Caki2 (cell line): ENCODE results near the gene MYADM. TPM values are rescaled to one million over a fixed set of nuclear protein-coding genes. Genes with fewer than 3 reads are reported as not detected.
"Not testable (repeated sequence)": the region's sequence is repeated elsewhere in the genome, so short reads cannot be mapped to it uniquely, and the experiment has no call there.

Source experiments
- DNase-seq: peaks from one replicate; pipeline ENCODE4 v3.0.0-alpha.2; 2015; ENCODE audit warnings: low read depth
- in situ Hi-C: cut with HindIII; loops from 2 replicates; pipeline ENCODE4 v1.10.0; 2016; ENCODE audit warnings: low sequenced_read_pairs, low pct_unique_long_range_greater_than_20kb, mixed read lengths
- total RNA-seq: library from RNA; depleted of rRNA; stranded (reverse); fragments of >200 nt; shearing (Covaris generic); gene quantifications from 2 replicates; pipeline ENCODE4 v1.2.3, GENCODE V29; 2014; ENCODE audit warnings: low replicate concordance

Gene MYADM
- total RNA-seq, 1 experiment from 2014 or later, result 17.3 TPM

GRCh38 chr19:53865918-53866864, 1.5 kb upstream of the MYADM start:
- DNase-seq, result peak; percentile 93
- in situ Hi-C loops, result no loop called here

- no peak for DNase-seq
- in situ Hi-C loops, result no loop called here
Measured at GRCh38 chr19:53866865-53867224, 838 bp upstream of the MYADM start.

GRCh38 chr19:53868091-53868891, 608 bp downstream of the MYADM start:
- in situ Hi-C loops, result no loop called here
- DNase-seq, result peak; percentile 69

DNA sequence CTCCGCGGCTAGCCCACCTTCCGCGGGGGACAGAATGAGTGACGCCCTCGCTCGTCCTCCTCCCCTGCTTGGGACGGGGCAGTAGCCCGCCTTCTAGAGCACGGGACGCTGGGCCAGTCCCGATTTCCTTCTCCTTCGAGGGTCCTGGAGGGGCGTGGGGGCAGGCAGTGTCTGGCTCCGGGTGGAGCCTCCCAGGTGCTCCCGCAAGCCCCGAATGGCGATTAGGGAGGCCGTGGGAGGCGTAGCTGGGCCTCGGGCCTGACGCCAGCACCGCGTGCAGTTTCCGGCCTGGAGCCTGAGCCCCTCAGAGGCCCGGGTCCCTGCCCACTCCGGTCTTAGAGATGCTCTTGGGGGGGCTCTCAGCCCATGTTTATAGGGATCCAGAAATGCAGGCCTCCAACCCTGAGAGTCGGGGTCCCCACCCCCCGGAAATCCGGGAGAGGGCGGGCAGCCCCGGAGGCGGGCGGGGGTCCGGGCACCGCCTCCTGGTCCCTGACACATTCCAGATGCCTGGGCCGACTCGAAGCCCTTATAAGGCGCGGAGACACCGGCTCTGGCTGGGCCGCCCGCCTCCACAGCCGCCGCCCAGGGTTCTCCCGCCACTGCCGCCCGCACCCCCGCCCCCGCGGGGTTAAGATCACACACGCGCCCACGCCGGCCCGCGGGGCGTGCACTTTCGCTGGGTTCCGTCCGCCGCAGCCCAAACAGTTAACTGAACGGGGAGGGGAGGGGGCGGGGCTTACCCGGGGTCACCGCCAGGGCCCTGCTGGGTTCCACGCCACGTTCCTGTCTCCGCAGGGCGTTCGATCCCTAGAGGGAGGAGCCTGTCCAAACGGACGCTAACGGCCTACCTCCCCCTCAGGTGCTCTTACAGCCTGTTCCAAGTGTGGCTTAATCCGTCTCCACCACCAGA, 1.5 kb downstream of the MYADM start:
- in situ Hi-C loops, result no loop called here
- DNase-seq, result peak; percentile 98

DNA sequence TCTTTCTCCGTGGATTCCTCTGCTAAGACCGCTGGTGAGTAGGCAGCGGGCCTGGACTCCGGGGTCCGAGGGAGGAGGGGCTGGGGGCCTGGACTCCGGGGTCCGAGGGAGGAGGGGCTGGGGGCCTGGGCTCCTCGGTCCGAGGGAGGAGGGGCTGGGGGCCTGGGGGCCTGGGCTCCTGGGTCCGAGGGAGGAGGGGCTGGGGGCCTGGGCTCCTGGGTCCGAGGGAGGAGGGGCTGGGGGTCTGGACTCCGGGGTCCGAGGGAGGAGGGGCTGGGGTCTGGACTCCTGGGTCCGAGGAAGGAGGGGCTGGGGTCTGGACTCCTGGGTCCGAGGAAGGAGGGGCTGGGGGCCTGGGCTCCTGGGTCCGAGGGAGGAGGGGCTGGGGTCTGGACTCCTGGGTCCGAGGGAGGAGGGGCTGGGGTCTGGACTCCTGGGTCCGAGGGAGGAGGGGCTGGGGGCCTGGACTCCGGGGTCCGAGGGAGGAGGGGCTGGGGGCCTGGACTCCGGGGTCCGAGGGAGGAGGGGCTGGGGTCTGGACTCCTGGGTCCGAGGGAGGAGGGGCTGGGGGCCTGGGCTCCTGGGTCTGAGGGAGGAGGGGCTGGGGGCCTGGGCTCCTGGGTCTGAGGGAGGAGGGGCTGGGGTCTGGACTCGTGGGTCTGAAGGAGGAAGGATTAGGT, 2.3 kb downstream of the MYADM start:
- in situ Hi-C loops, DNase-seq: not testable (repeated sequence)

GRCh38 chr19:53870485-53870844, 2.8 kb downstream of the MYADM start:
- DNase-seq, result no peak

DNA sequence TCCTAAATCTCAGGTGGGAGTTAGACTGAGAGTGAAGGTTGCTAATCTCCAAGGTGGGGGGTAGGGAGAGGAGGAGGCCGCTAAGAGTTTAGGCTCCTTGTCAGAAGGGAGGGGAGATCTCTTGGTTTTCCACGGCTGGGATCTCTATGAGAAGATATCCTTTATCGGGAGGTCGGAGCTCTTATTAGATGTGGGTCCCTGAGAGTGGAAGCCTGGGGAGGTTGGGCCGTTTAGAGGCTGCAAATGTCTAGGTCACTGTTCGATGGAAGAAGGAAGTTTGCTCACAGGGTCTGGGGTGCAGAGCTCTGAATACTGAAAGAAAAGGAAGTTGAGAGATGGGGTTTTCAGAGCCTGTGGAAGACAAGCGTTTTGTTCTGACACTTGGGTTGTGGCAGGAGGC, 3.8 kb downstream of the MYADM start:
- DNase-seq, result no peak
- in situ Hi-C loops, result no loop called here

More at GRCh38 chr19:53870485-53870844, 2.8 kb downstream of the MYADM start:
- in situ Hi-C loops, result no loop called here

GRCh38 chr19:53872762-53873161, 5.1 kb downstream of the MYADM start:
- in situ Hi-C loops, result no loop called here
- DNase-seq, result no peak

DNA sequence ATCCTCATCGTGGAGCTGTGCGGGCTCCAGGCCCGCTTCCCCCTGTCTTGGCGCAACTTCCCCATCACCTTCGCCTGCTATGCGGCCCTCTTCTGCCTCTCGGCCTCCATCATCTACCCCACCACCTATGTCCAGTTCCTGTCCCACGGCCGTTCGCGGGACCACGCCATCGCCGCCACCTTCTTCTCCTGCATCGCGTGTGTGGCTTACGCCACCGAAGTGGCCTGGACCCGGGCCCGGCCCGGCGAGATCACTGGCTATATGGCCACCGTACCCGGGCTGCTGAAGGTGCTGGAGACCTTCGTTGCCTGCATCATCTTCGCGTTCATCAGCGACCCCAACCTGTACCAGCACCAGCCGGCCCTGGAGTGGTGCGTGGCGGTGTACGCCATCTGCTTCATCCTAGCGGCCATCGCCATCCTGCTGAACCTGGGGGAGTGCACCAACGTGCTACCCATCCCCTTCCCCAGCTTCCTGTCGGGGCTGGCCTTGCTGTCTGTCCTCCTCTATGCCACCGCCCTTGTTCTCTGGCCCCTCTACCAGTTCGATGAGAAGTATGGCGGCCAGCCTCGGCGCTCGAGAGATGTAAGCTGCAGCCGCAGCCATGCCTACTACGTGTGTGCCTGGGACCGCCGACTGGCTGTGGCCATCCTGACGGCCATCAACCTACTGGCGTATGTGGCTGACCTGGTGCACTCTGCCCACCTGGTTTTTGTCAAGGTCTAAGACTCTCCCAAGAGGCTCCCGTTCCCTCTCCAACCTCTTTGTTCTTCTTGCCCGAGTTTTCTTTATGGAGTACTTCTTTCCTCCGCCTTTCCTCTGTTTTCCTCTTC, 6.3 kb downstream of the MYADM start:
- in situ Hi-C loops, result no loop called here
- no peak for DNase-seq

GRCh38 chr19:53874606-53874990, 6.9 kb downstream of the MYADM start:
- DNase-seq, result no peak
- in situ Hi-C loops, result no loop called here

- no peak for DNase-seq
- in situ Hi-C loops, result no loop called here
Measured at GRCh38 chr19:53875602-53876325, 8.1 kb downstream of the MYADM start.

GRCh38 chr19:53876651-53877224, 9.1 kb downstream of the MYADM start:
- DNase-seq, result no peak
- in situ Hi-C loops, result no loop called here

GRCh38 chr19:53877361-53877766, 9.7 kb downstream of the MYADM start:
- DNase-seq, result peak; percentile 52
- in situ Hi-C loops, result no loop called here

DNA sequence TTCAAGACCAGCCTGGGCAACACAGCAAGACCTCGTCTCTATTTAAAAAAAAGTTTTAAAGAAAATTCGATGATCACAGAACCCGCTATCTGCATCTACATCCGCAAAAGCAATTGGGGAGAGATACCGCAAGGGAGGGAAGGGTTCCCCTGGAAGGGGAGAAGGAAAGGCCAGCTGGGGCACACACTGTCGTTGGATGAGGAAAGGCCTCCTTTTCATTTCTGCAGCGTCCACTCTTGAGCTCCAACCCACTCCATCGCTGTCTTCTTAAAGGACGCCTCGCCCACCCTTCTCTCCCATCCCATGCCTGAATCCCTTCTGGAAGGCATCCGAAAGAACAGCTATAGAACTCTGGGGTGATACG, 11.1 kb downstream of the MYADM start:
- in situ Hi-C loops, result no loop called here
- no peak for DNase-seq

- in situ Hi-C loops, result no loop called here
- DNase-seq, result peak; percentile 86
Measured at GRCh38 chr19:53879140-53880081, 11.7 kb downstream of the MYADM start.
